LNCaP clone FGC (cell line): ENCODE measurements around the gene MPL.
"Not testable (repeated sequence)": the region's sequence is repeated elsewhere in the genome, so short reads cannot be mapped to it uniquely, and the experiment has no call there.

Experiments
- DNase-seq: peaks from one replicate; pipeline ENCODE4 v3.0.0-alpha.2; 2011; ENCODE audit warnings: low read depth
- H3K4me3 ChIP-seq: 2 replicates; pipeline ENCODE4 v1.5.1; 2011; ENCODE audit warnings: mild to moderate bottlenecking, low read depth, low read length, control low read depth
- TF ChIP-seq, protein P1 (sequence below): IDR thresholded peaks from 2 replicates; pipeline ENCODE4 v1.5.1; 2012; ENCODE audit warnings: mild to moderate bottlenecking; ENCODE audit not compliant: control insufficient read depth, insufficient read depth; ENCODE audit errors: extremely low read depth

MPL gene

DNA sequence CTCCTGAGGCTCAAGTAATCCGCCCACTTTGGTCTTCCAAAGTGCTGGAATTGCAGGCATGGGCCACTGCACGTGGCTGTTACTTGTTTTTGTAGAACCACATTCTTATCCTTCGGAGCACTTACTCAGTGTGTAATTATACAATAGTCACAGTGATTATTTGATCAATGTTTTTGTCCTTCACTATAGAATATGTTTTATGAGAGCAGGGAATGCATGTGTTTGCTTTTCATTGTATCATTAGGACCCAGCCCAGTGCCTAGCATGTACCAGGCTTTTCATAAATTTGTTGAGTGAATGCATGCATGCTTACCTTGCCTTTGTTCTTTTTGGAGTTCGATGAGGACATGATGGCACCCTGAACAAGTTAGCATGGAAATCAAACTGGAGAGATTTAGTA, 57.9 kb downstream of the MPL start:
- DNase-seq = peak; percentile 60
- H3K4me3 ChIP-seq = no peak overlapping the region
- TF ChIP-seq, protein P1, sequence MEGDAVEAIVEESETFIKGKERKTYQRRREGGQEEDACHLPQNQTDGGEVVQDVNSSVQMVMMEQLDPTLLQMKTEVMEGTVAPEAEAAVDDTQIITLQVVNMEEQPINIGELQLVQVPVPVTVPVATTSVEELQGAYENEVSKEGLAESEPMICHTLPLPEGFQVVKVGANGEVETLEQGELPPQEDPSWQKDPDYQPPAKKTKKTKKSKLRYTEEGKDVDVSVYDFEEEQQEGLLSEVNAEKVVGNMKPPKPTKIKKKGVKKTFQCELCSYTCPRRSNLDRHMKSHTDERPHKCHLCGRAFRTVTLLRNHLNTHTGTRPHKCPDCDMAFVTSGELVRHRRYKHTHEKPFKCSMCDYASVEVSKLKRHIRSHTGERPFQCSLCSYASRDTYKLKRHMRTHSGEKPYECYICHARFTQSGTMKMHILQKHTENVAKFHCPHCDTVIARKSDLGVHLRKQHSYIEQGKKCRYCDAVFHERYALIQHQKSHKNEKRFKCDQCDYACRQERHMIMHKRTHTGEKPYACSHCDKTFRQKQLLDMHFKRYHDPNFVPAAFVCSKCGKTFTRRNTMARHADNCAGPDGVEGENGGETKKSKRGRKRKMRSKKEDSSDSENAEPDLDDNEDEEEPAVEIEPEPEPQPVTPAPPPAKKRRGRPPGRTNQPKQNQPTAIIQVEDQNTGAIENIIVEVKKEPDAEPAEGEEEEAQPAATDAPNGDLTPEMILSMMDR = no peak

DNA sequence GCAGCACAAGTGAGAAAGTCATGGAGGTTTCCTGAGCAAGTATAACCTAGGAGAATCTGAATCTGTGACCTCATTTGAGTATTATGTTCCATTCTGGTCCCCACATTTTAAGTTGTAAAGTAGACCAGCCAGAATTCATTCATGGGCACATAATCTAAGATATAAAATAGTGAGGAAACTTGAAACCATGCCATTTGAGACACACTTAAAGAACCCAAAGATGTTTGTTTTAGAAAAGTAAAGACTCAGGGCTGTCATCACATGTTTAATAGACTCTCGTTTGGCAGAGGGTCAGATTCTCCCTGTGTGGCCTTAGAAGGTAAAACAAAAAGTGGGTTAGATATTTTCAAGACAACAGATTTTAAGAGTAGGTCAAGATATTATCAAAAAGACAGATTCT, 58.4 kb downstream of the MPL start:
- TF ChIP-seq, protein P1 = no peak
- no peak overlapping the region for H3K4me3 ChIP-seq
- DNase-seq = peak; percentile 98

DNA sequence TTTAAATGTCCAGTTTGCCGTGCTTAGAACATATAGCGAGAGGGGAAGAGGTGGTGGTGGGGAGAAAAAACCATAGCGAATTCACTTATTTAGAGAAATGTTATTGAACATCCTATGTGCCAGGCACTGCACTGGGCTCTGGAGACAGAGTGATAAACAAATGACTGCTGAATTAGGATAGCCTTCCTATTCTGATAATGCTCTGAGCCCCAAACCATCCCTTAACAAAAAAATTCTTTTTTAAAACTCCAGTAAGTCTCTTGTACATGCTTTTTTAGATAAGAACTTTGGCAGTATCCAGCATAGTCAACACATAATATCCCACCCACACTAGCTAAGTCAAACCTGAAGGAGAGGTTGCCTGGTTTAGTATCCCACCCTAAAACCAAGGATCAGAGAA, 60.6 kb downstream of the MPL start:
- no peak for DNase-seq
- TF ChIP-seq, protein P1 = no peak
- no peak overlapping the region for H3K4me3 ChIP-seq

DNA sequence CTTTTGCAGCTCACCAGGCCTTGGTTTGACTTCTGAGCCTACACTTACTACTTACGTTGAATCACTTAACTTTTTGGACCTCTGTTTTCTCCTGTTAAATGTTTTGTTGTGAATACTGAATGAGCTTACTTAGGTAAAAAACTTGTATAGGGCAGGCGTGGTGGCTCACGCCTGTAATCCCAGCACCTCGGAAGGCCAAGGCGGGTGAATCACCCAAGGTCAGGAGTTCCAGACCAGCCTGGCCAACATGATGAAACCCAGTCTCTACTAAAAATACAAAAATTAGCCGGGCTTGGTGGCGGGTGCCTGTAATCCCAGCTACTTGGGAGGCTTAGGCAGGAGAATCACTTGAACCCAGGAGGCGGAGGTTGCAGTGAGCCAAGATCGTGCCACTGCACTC, 62.8 kb downstream of the MPL start:
- DNase-seq, H3K4me3 ChIP-seq: not testable (repeated sequence)

DNA sequence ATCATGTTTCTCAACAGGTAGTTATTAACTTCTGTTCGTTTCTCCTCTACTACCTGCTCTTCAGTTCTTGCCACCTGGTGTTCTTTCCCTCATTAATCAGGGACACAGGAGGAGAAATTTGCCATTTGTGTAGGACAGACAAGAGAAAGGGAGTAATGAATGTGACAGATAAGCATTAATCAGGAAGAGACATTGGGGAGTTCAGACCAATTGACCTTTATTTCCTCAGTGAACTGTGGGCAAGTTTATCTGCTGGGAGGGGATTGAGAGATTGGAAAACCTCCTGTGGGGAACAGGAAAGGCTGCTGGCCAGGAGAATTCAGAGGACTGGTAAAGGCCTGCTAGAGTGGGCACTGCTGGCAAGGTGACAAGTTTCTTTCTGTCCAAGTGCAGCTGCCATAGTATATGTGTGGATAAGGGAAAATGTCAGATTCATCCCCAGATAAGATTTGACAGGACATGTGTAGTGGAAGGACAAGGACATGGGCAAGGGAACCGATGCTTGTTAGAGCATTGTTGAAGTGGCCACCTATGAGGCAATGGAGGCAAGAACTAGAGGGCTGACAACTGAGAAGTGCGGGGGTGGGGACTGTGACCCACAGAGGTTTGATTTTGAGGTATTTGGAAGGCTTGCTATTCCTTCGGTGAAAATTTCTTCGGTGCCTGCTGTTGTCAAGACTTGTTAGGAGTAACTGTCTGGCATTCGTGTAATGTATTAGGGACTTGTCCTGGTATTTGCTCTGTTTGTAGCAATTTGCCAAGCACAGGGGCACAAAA, 64.7 kb downstream of the MPL start:
- TF ChIP-seq, protein P1 = no peak
- DNase-seq = no peak
- H3K4me3 ChIP-seq = no peak overlapping the region
